ENCODE data around the gene IFT122.
A peak's percentile ranks its signal among the peaks of the same experiment; 100 is the strongest.

IFT122 gene

GRCh38 chr3:129424185-129424841 is 15.7 kb upstream of the IFT122 start:
- H3K4me3 ChIP-seq (ENCODE audit: low read depth, low read length): no peak overlapping the region
- TF ChIP-seq, protein P1, sequence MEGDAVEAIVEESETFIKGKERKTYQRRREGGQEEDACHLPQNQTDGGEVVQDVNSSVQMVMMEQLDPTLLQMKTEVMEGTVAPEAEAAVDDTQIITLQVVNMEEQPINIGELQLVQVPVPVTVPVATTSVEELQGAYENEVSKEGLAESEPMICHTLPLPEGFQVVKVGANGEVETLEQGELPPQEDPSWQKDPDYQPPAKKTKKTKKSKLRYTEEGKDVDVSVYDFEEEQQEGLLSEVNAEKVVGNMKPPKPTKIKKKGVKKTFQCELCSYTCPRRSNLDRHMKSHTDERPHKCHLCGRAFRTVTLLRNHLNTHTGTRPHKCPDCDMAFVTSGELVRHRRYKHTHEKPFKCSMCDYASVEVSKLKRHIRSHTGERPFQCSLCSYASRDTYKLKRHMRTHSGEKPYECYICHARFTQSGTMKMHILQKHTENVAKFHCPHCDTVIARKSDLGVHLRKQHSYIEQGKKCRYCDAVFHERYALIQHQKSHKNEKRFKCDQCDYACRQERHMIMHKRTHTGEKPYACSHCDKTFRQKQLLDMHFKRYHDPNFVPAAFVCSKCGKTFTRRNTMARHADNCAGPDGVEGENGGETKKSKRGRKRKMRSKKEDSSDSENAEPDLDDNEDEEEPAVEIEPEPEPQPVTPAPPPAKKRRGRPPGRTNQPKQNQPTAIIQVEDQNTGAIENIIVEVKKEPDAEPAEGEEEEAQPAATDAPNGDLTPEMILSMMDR (IDR thresholded peaks at IDR 0.05; ENCODE audit: borderline replicate concordance, insufficient read depth, low read depth, low read length): no peak

DNA sequence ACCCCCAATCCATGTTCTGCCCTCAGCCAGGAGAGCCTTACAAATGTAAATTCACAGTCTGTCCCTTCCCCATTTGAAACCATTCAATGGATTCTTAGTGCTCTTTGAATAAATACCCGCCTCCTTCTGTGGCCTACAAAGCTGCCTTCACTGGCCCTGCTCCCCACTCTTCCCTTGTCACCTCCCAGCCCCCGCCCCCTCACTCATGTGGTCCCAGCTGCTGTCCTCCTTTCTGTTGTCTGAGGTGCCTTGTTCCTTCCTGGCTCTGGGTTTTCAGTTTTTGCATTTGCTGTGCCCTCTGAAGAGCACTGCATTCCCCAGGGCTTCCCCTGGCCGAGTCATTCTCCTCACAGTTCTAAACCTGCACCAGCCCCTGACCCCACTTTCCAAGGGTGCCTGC is 14.8 kb upstream of the IFT122 start:
- no peak overlapping the region for H3K4me3 ChIP-seq (ENCODE audit: low read depth, low read length)
- TF ChIP-seq, protein P1 (IDR thresholded peaks at IDR 0.05; ENCODE audit: borderline replicate concordance, insufficient read depth, low read depth, low read length): no peak

DNA sequence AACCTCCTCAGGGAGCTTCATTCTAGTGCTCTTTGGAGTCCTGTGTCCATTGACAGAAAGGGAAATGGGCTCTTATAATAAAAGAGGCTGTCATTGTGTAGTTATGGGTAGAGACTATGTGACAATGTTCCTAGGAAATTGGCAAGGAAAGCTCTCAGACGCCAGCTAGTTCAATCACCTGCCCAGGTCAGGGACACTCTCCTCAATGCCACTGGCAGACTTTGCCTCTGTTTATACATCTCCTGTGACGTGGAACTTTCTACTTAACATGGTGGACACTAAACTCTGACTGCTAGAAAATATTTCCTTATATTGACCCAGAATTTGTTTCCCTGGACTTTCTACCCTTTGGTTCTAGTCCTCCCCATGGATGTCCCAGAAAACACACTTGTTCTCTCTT is 14.4 kb upstream of the IFT122 start:
- H3K4me3 ChIP-seq (ENCODE audit: low read depth, low read length): no peak overlapping the region
- TF ChIP-seq, protein P1 (IDR thresholded peaks at IDR 0.05; ENCODE audit: borderline replicate concordance, insufficient read depth, low read depth, low read length): no peak

- TF ChIP-seq, protein P1 (IDR thresholded peaks at IDR 0.05; ENCODE audit: borderline replicate concordance, insufficient read depth, low read depth, low read length): no peak
- peak overlapping the region; percentile 18 for H3K4me3 ChIP-seq (ENCODE audit: low read depth, low read length)
Measured at GRCh38 chr3:129428007-129428375, 12.0 kb upstream of the IFT122 start.

DNA sequence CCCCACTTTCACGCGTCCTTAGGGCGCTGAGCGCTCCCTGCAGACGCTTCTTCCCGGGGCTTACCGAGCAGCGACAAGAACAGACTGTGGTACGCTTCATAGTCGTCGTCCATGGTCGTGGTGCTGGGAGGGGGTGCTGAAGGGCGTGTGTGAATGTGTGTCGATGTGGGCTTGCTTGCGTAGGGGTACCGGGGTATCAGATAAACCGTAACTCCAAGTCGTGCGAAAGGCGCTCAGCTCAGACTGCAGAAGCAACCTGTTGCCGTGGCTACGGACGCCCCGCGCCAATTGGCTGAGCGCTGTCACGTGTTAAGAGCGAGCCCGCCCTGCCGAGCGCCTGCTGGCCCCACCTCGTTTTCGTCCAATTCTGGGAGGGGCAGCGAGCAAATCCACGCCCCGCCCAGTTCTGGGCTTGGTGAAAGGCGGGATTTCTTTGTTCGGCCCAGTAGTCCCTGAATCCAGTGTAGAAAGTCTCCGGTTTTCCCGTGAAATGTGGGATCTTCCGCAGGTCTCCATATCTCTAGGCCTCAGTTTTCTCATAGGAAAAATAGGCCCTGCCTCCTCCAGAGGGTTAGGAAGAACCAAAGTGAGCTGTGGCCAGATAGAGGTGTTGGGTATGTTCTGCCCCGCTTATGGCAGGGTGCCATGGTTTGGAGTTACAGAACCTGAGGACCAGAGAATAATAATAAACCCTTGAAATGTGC is 11.5 kb upstream of the IFT122 start, which contains the start of gene EFCAB12:
TSS of gene EFCAB12 (minus strand) at position 261 of the 704 bp plus-strand sequence. CDS start at position 113, 148 bp downstream.
- H3K4me3 ChIP-seq (ENCODE audit: low read depth, low read length): peak within 1 kb of the TSS; percentile 18
- TF ChIP-seq, protein P1 (IDR thresholded peaks at IDR 0.05; ENCODE audit: borderline replicate concordance, insufficient read depth, low read depth, low read length): no peak

- H3K4me3 ChIP-seq (ENCODE audit: low read depth, low read length): no peak overlapping the region
- TF ChIP-seq, protein P1 (IDR thresholded peaks at IDR 0.05; ENCODE audit: borderline replicate concordance, insufficient read depth, low read depth, low read length): no peak
Measured at GRCh38 chr3:129429080-129429451, 11.0 kb upstream of the IFT122 start.

DNA sequence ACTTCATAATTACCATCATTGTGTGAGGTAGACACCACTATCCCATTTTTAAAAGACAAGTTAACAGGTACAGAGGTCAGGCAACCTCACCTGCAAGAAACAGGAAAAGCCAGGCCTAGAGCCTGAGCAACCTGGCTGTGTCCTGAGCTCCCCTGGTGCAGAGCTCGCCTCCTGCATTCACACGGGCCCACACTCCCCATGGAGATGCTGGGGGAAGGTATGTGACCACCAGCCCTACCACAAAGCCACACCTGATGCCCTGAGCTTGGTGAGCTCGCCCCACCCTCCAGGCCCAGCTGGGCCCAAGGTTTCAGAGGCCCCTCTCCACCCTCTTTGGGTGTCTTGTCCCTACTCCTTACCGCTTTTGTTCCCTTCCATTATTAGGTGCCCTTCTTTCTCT is 10.4 kb upstream of the IFT122 start:
- TF ChIP-seq, protein P1 (IDR thresholded peaks at IDR 0.05; ENCODE audit: borderline replicate concordance, insufficient read depth, low read depth, low read length): no peak
- H3K4me3 ChIP-seq (ENCODE audit: low read depth, low read length): no peak overlapping the region
